NCI-H82 (cell line): ENCODE measurements around the gene SORCS2.

Experiments used
- DNase-seq: peaks from one replicate; lab custom pipeline; 2025; lab: John Stamatoyannopoulos, UW

SORCS2 gene

GRCh38 chr4:7750972-7751371 is 558.6 kb downstream of the SORCS2 start:
- no peak for DNase-seq

- no peak for DNase-seq
These were observed 560.3 kb downstream of the SORCS2 start for GRCh38 chr4:7752649-7753048.

- no peak for DNase-seq
These were observed 560.9 kb downstream of the SORCS2 start for GRCh38 chr4:7753271-7753670.

- no peak for DNase-seq
These were observed 561.7 kb downstream of the SORCS2 start for GRCh38 chr4:7753931-7754465.

GRCh38 chr4:7754565-7755262 is 562.4 kb downstream of the SORCS2 start:
- no peak for DNase-seq

- DNase-seq: no peak
These were observed 563.2 kb downstream of the SORCS2 start for GRCh38 chr4:7755561-7755960.

- DNase-seq: no peak
These were observed 563.7 kb downstream of the SORCS2 start for GRCh38 chr4:7756071-7756470.

- no peak for DNase-seq
These were observed 564.4 kb downstream of the SORCS2 start for GRCh38 chr4:7756561-7757355.

GRCh38 chr4:7757501-7758471 is 565.4 kb downstream of the SORCS2 start:
- DNase-seq: no peak

GRCh38 chr4:7758476-7758875 is 566.1 kb downstream of the SORCS2 start:
- DNase-seq: no peak

- no peak for DNase-seq
These were observed 566.9 kb downstream of the SORCS2 start for GRCh38 chr4:7759216-7759615.

- no peak for DNase-seq
These were observed 567.3 kb downstream of the SORCS2 start for GRCh38 chr4:7759635-7760034.

GRCh38 chr4:7760228-7760627 is 567.9 kb downstream of the SORCS2 start:
- no peak for DNase-seq

- DNase-seq: no peak
These were observed 568.4 kb downstream of the SORCS2 start for GRCh38 chr4:7760706-7761105.

- DNase-seq: no peak
These were observed 569.0 kb downstream of the SORCS2 start for GRCh38 chr4:7761312-7761711.

- DNase-seq: peak; percentile 69
These were observed 569.4 kb downstream of the SORCS2 start for GRCh38 chr4:7761720-7762119.

GRCh38 chr4:7762376-7763030 is 570.2 kb downstream of the SORCS2 start:
- no peak for DNase-seq

- no peak for DNase-seq
These were observed 570.8 kb downstream of the SORCS2 start for GRCh38 chr4:7763106-7763505.

GRCh38 chr4:7763788-7764187 is 571.5 kb downstream of the SORCS2 start:
- DNase-seq: no peak

GRCh38 chr4:7764466-7764865 is 572.1 kb downstream of the SORCS2 start:
- DNase-seq: no peak

GRCh38 chr4:7765666-7766065 is 573.3 kb downstream of the SORCS2 start:
- DNase-seq: no peak

GRCh38 chr4:7766086-7766485 is 573.7 kb downstream of the SORCS2 start:
- DNase-seq: no peak
